Measurements from ENCODE around the gene ZNF75A. TPM values are rescaled to one million over a fixed set of nuclear protein-coding genes. Genes with fewer than 3 reads are reported as not detected.

ZNF75A gene
- total RNA-seq, 4 donors from 2014 or later: 24.0 to 28.2 (median 25.7) TPM

- Histone ChIP-seq H3K9me3 (peaks cover 0 to 39% (median 0%) of the 10 kb centered on the region in 4 donors), H3K27me3 (no peaks in the 10 kb centered on the region), H3K4me3 (no peak overlapping the region), H3K36me3 (peaks cover 0 to 4% (median 0%) of the 10 kb centered on the region in 3 donors), H3K4me1 (no peaks in the 10 kb centered on the region), H3K27ac (no peak overlapping the region)
- DNase-seq (ENCODE audit: low spot score in 2 of 2): no peak
- WGBS, 2 donors: 48 to 52% methylated on average over 4 of the region's 4 CpGs
- TF ChIP-seq POLR2A (IDR thresholded peaks at IDR 0.05): no peak
- TF ChIP-seq EP300 (IDR thresholded peaks at IDR 0.05): no peak
- TF ChIP-seq, protein P1, sequence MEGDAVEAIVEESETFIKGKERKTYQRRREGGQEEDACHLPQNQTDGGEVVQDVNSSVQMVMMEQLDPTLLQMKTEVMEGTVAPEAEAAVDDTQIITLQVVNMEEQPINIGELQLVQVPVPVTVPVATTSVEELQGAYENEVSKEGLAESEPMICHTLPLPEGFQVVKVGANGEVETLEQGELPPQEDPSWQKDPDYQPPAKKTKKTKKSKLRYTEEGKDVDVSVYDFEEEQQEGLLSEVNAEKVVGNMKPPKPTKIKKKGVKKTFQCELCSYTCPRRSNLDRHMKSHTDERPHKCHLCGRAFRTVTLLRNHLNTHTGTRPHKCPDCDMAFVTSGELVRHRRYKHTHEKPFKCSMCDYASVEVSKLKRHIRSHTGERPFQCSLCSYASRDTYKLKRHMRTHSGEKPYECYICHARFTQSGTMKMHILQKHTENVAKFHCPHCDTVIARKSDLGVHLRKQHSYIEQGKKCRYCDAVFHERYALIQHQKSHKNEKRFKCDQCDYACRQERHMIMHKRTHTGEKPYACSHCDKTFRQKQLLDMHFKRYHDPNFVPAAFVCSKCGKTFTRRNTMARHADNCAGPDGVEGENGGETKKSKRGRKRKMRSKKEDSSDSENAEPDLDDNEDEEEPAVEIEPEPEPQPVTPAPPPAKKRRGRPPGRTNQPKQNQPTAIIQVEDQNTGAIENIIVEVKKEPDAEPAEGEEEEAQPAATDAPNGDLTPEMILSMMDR (IDR thresholded peaks at IDR 0.05): no peak
These were observed 30.8 kb upstream of the ZNF75A start for GRCh38 chr16:3274490-3274889.

DNA sequence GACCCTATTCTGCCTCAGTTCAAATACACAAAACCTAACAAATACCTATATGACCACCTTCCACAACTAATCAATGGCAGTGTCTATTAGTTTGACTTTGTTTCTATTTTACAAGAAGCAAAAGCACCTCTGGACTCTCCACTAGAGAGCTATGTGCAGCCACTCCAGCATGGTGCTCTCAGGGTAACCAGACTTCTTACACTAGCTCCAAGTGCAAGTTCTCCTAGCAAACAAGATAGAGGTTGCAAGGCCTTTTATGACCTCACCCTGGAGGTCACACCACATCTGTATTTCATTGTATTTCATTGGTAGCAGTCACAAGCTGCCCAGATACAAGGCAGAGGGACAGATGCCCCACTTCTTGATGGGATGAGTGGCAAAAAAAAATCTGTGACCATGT is 30.4 kb upstream of the ZNF75A start:
- Histone ChIP-seq H3K27ac (no peak overlapping the region), H3K9me3 (peaks cover 0 to 34% (median 0%) of the 10 kb centered on the region in 4 donors), H3K4me1 (no peaks in the 10 kb centered on the region), H3K4me3 (no peak overlapping the region), H3K27me3 (no peaks in the 10 kb centered on the region), H3K36me3 (no peaks in the 10 kb centered on the region)
- no peak for DNase-seq (ENCODE audit: low spot score in 2 of 2)
- TF ChIP-seq, protein P1 (IDR thresholded peaks at IDR 0.05): no peak
- no peak for TF ChIP-seq EP300 (IDR thresholded peaks at IDR 0.05)
- no peak for TF ChIP-seq POLR2A (IDR thresholded peaks at IDR 0.05)

DNA sequence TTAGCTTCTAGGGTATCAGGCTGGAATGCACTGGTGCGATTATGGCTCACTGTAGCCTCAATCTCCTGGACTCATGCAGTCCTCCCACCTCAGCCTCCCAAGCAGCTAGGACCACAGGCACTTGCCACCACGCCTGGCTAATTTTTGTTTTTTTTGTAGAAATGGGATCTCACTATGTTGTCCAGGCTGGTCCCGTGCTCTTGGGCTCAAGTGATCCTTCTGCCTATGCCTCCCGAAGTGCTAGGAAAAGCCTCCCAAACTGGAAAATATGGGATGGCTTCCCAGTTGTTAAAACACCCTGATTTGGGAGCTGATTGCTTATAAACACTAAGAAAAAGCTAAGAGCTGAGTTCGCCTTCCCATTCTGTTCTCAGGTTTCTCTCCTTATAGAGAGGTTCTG is 28.6 kb upstream of the ZNF75A start:
- TF ChIP-seq EP300 (IDR thresholded peaks at IDR 0.05) (no peak), POLR2A (IDR thresholded peaks at IDR 0.05) (no peak)
- TF ChIP-seq, protein P1 (IDR thresholded peaks at IDR 0.05): no peak
- Histone ChIP-seq H3K27me3 (no peaks in the 10 kb centered on the region), H3K9me3 (peaks cover 0 to 26% (median 0%) of the 10 kb centered on the region in 4 donors), H3K27ac (no peak overlapping the region), H3K4me3 (no peak overlapping the region), H3K36me3 (no peaks in the 10 kb centered on the region), H3K4me1 (peaks cover 0 to 2% (median 0%) of the 10 kb centered on the region in 4 donors)
- WGBS, 2 donors: 81 to 83% methylated on average over 5 of the region's 5 CpGs
- DNase-seq (ENCODE audit: low spot score in 2 of 2): no peak

DNA sequence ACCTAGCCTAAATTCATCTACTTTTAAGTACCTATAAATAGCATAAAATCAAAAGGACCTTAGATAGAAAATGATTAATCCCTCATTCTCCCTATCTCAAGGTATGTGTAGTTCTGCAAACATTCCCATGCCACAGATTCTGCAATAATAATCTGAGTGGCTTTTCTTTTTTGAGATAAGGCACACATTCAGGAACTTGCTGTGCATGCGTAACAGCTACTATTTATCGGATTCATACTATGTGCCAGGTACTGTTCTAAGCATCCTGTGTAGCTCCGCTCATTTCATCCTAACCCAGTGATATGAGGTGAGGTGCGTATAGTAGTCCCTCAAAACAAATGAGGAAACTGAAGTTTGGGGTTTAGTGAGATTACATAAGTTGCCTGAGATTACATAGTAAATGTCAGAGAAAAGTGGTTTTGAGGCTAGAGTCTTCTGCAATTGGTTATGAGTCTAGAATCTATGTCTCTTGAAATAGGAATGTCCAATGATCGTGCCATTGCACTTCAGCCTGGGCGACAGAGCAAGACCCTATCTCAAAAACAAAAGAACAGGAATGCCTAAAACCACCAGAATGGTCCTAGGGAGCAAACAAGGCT is 24.0 kb upstream of the ZNF75A start:
- DNase-seq (ENCODE audit: low spot score in 2 of 2): no peak
- no peak overlapping the region for H3K27ac ChIP-seq
- WGBS, 2 donors: 92 to 95% methylated on average over 6 of the region's 6 CpGs
- H3K4me1 ChIP-seq: peaks cover 0 to 29% (median 10%) of the 10 kb centered on the region in 4 donors
- TF ChIP-seq POLR2A (IDR thresholded peaks at IDR 0.05): no peak
- TF ChIP-seq, protein P1 (IDR thresholded peaks at IDR 0.05): no peak
- TF ChIP-seq EP300 (IDR thresholded peaks at IDR 0.05): no peak
- H3K36me3 ChIP-seq: peaks cover 7 to 19% (median 8%) of the 10 kb centered on the region in 3 donors
- peaks cover 0 to 18% (median 0%) of the 10 kb centered on the region in 4 donors for H3K9me3 ChIP-seq
- H3K27me3 ChIP-seq: no peaks in the 10 kb centered on the region
- no peak overlapping the region for H3K4me3 ChIP-seq

DNA sequence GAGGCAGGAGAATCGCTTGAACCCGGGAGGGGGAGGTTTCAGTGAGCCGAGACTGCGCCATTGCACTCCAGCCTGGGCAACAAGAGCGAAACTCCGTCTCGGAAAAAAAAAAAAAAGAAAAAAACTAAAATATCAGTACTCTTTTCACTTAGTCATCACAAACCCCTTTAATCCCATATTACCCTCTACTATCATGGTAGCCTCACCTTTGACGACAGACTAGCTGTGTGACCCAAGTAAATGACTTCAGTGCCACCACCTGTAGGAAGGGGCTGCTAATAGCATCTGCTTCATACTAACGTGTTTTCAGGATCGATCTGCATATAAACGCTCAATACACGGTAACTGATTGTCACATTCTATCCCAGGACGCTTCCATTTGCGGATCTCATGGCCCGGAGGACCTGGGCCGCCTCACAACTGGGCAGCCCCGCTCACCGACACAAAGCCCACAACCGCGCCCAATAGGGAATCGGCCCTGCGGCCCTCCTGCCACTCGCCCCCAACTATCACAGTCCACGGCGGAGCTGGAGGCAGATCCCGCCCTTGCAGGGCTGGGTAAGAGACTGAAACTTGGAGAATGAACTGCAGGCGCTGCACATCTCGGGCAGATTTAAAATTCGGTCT is 23.1 kb upstream of the ZNF75A start:
- Histone ChIP-seq H3K36me3 (peaks cover 7 to 28% (median 10%) of the 10 kb centered on the region in 3 donors), H3K27ac (peak overlapping the region; percentile 95 to 100 (median 99)), H3K9me3 (peaks cover 0 to 23% (median 0%) of the 10 kb centered on the region in 4 donors), H3K4me1 (peaks cover 0 to 29% (median 10%) of the 10 kb centered on the region in 4 donors), H3K27me3 (no peaks in the 10 kb centered on the region), H3K4me3 (peak overlapping the region; percentile 64 to 96 (median 89))
- TF ChIP-seq EP300 (IDR thresholded peaks at IDR 0.05) (no peak), POLR2A (IDR thresholded peaks at IDR 0.05) (no peak)
- TF ChIP-seq, protein P1 (IDR thresholded peaks at IDR 0.05): no peak
- WGBS, 2 donors: 17 to 20% methylated on average over 22 to 29 of the region's 29 CpGs
- no peak for DNase-seq (ENCODE audit: low spot score in 2 of 2)

All from tibial nerve (tissue), 4 donors.